AG10803 (cell line): ENCODE measurements around the gene CNPPD1.

ENCODE experiments used
- DNase-seq: peaks from one replicate; pipeline ENCODE4 v3.0.0; 2010; ENCODE audit warnings: low read depth
- H3K4me3 ChIP-seq: 2 replicates; pipeline ENCODE4 v1.5.1; 2011; ENCODE audit warnings: mild to moderate bottlenecking, low read length, control low read depth
- TF ChIP-seq, protein P1 (sequence below): conservative IDR thresholded peaks from 2 replicates; pipeline ENCODE4 v1.5.1; 2011; ENCODE audit warnings: mild to moderate bottlenecking, low read length, control low read depth, inconsistent platforms

CNPPD1 gene

DNA sequence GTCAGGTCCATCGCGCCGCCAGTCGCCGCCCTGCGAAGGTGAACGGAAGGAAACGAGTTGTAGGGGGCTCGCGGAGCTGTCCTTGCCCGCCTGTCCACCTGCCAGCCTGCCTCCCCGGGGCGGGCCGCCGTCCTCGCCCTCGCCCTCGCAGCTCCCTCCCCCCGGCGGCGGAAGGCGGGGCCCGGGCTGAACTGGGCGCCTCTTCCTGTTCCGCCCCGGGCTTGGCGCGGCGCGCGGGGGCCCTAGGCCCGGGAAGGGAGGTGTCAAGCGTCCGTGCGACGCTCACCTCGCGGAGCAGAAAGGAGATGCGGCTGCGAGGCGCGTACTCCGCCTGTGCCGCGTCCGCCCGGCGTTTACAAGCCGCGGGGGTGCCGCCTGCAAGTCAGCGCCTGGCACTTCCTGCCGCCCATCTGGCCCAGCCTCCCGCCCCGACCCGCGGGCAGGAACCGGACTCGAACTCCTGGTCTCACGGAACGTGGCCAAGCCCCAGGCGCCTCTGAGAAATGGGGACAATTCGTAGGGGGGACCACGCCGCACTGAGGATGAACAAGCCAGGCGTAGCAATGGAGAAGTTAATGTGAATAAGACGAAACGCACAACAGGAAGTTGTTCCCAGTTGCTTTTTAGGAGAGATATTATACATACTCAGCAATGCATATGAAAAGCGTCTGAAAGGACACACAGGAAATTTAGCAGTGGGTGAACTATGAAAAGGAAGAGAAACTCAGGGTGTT lies at the start of gene CNPPD1:
TSS of gene CNPPD1 (minus strand) at position 108 of the 734 bp plus-strand sequence. CDS start at position 11, 97 bp downstream.
- TF ChIP-seq, protein P1, sequence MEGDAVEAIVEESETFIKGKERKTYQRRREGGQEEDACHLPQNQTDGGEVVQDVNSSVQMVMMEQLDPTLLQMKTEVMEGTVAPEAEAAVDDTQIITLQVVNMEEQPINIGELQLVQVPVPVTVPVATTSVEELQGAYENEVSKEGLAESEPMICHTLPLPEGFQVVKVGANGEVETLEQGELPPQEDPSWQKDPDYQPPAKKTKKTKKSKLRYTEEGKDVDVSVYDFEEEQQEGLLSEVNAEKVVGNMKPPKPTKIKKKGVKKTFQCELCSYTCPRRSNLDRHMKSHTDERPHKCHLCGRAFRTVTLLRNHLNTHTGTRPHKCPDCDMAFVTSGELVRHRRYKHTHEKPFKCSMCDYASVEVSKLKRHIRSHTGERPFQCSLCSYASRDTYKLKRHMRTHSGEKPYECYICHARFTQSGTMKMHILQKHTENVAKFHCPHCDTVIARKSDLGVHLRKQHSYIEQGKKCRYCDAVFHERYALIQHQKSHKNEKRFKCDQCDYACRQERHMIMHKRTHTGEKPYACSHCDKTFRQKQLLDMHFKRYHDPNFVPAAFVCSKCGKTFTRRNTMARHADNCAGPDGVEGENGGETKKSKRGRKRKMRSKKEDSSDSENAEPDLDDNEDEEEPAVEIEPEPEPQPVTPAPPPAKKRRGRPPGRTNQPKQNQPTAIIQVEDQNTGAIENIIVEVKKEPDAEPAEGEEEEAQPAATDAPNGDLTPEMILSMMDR = no peak
- peak; percentile 83 for DNase-seq
- H3K4me3 ChIP-seq = peak within 1 kb of the TSS; percentile 93

DNA sequence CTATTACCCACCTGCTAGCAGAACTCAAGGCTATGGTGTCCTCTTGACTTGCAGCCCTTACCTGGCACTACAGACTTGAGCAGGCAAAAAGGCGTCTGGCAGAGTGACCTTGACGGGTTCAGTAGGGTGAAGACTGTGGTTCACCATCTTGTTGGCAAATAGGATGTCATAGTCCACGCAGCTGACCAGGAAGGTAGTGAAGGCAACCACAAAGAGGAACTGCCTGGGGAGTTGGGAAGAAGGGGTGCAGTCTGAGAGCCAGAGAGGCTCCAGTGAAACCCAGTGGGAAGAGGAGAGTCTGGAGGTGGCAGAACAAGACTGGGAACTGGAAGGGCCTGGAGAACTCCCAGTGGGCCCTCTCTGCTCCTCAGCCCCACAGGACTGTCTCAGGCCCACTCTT lies 48.6 kb upstream of the CNPPD1 start:
- DNase-seq = no peak

DNA sequence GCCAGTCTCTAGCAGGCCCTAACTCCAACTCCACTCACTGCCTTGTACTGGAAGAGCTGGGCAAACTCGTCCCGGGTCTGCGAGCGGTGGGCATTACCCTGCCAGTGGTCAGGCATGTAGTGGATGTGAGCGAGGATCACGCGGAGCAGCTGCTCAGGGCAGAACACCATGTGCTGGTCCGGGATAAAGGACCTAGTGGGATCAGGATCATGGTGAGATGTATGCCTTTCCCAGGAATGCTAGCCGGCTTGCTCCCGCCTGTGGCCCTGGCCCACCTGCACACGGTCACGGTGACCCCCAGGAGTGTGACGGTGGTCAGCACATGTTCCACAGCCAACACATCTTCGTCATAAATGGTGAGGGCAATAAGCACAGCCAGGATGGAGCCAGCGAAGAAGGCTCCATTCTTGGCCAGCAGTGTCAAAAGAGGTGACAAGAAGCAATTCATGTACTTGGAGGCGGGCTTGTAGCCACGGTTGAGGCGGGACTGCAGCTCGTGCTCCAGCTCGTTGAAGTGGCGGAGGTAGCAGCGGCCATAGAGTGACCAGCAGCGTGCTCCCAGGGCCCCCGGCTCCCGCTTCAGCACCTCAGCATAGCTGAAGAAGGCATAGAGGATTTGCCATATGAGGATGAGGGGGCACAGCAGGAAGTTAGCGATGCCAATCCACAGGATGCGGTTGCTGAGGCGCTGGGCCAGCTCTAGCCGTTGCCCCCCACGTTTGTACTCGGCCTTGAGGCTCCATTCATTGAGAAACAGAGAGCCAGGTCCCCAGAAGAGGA lies 47.3 kb upstream of the CNPPD1 start:
- no peak for DNase-seq
- TF ChIP-seq, protein P1 = no peak
- H3K4me3 ChIP-seq = no peak overlapping the region

More for the DNA sequence above, 48.6 kb upstream of the CNPPD1 start:
- H3K4me3 ChIP-seq = no peak overlapping the region
- TF ChIP-seq, protein P1 = no peak

DNA sequence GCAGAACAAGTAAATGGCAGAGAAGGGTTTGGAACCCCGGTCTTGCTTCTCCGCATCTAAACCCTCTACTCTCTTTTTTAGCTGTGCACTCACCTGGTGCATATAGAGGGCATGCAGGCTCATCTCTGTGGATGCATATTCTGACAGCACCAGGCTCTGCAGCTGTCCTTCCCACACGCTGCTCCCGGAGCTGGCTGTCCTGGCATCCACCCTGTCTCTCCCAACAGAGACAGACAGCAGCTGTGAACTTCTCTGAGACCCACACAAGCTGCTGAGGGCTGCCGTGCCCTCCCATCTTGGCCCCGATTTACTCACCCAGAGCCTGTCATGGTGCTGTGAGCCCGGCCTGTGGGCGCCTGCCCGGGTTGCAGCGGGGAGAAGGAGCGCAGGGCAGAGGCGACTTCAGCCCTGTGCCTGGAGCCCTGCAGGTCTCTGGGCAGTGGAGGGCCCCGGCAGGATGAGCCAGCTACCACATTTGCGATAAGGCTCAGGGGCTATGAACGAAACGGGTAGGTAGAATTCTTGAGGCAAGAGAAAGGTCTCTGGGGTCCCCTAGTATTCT lies 45.3 kb upstream of the CNPPD1 start:
- no peak overlapping the region for H3K4me3 ChIP-seq
- DNase-seq = no peak
- TF ChIP-seq, protein P1 = no peak

DNA sequence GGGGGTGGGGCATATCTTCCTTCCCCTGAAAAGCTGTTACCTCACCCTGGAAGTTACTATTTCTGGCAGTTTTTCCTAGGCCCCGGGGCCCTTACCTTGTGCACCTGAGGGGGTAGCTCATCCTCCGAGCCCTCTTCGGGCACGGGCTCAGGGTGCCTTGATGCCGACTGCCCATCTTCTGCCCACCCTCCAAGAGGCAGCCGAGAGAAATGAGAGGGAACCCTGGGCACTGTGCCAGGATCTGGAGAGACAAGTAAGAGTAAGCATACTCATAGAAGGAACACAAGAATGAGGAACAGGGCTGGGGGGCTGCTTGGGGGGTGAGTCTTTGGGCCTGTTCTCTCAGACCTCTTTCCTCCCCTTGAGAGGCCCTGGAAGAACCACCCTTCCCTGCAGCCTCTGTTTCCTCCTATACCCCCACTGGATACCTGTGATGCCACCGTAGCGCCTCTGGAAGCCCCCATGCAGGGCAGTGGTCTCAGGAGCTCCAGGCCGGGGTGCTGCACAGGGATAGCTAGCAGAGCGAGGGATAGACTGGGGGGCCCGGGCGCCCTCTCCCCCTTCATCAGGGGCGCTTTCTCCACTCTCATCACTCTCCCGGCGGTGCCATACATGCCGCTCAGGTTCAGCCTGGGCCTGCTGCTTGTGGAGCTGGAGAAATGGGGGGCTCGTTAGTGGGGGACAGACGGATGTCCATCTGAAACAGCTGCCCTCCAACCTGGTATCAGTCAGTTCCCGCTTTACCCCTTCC lies 44.1 kb upstream of the CNPPD1 start:
- no peak for DNase-seq
- TF ChIP-seq, protein P1 = no peak
- no peak overlapping the region for H3K4me3 ChIP-seq

DNA sequence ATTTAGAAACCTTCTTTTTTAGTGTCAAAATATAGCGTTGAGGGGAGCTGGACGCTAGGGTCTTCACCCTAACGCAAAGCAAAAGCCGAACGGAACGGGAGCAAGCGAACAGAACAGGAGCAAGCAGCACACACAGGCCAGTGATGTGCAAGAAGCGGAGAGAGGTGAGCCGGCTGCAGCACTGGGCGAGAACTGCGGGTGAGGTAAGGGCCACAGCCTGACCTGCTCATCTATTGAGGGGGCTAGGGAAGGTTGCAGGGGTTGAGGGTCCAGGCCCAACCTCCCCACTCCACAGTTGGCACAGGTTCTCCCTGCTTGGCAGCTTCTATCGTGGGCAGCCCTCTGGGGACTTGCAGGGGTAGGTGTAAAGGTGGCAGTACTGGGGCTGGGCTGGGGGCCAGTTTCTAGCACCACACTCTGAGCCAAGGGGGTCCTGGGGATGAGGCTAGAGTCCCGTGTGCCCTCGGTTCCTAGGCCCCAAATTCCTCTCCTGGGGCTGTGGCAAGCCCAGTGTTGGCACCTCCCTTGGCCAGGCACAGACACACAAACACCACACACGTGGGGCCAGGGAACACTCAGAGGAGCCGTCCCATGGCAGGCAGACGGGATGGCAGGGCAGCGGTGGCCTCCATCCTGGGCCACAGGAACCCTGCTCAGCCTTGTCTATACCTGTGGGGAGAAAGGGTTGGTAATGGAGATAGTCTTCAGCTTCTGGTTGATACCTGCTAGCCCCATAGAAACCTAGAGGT lies 43.2 kb upstream of the CNPPD1 start:
- TF ChIP-seq, protein P1 = no peak
- no peak for DNase-seq
- no peak overlapping the region for H3K4me3 ChIP-seq
